Adipose tissue (tissue), 3 donors: ENCODE measurements around the gene PGM2L1. TPM values are rescaled to one million over a fixed set of nuclear protein-coding genes. Genes with fewer than 3 reads are reported as not detected.

Experiments
- H3K27ac ChIP-seq: one replicate; pipeline ENCODE4 v1.5.1; 2013; ENCODE audit warnings: low read depth, low read length
- WGBS, 3 donors: extraction: QIAGEN DNeasy Blood & Tissue Kit; methylation state at CpG; one replicate each; pipeline ENCODE4 v1.1.7; 2013; 5-methylcytosine and 5-hydroxymethylcytosine counted together
- polyA plus RNA-seq, 3 donors: library from polyadenylated mRNA; stranded (reverse); fragments of 200-250 nt; gene quantifications; one replicate each; pipeline ENCODE4 v1.2.3, GENCODE V29; 2013
- donor health status: healthy with polysubstance abuse.
- donor health status: Bipolar disorder and iron deficiency.
- donor health status: healthy.

The PGM2L1 gene
- polyA plus RNA-seq, 3 donors: 0.65 to 3.2 (median 1.7) TPM

- H3K27ac ChIP-seq: no peak overlapping the region
- 66 to 78% (median 68%) methylated on average over 5 of the region's 5 CpGs for WGBS, 3 donors
Observed at GRCh38 chr11:74319139-74319816, 79.0 kb downstream of the PGM2L1 start.

DNA sequence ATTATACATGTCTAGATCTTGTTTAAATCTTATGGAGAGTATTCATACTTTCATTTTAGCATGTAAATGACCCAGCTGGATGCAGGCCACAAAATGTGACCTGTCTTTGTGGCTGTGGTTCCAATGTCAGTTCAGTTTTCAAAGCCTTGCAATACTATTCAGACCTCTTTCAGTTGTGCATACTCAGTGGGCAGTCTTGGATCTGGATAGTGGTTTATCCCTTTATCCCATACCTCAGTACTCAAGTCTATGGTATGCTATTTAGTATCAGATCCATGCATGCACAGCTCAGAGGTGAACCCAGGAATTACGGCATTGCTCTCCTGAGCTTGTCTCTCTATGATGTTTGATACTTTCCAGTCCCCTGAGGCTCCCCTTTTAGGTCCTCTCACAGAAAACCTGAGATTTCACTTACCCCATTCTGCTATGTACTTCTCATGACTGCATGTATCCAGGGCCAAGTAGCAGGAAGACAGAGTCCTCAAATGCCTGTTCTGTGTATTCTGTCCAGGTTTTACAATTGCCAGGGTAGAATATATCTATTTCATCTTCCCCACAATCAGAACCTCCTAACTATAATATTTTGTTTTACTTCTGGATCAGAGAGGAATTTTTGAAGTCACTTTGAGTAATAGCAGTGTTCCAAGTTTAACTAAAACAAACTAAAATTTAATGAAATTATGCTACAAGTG is 79.8 kb downstream of the PGM2L1 start:
- no peak overlapping the region for H3K27ac ChIP-seq
- 88 to 95% (median 94%) methylated on average over 1 of the region's 1 CpG for WGBS, 3 donors

DNA sequence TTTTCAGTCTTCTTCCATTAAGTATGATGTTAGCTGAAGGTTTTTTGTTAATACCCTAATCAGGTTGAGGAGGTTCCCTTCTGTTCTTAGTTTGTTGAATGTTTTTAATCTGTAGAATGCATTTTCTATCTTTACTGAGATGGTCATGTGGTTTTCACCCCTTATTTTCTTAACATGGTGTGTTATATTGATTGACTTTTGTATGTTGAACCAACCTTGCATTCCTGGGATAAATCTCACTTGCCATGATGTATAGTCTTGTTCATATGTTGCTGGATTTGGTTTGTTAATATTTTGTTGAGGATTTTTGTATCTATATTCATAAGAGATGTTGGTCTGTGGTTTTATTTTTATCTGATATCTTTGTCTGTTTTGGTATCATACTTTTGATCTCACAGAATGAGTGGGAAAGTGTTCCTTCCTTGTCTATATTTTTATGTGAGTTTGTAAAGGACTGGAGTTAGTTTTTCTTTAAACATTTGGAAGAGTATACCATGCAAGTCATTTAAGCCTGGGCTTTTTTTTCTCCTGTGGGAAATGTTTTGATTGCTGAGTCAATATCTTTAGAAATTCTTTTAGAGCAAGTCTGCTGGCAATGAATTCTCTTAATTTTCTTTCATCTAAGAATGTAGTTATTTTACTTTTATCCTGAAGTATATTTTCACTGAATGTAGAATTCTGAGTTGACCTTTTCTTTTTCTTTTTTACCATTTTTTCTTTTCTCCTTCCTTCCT is 81.3 kb downstream of the PGM2L1 start:
- no peak overlapping the region for H3K27ac ChIP-seq

- H3K27ac ChIP-seq: no peak overlapping the region
- WGBS, 3 donors: 84 to 98% (median 97%) methylated on average over 1 of the region's 1 CpG
Observed at GRCh38 chr11:74312326-74312725, 85.9 kb downstream of the PGM2L1 start.

DNA sequence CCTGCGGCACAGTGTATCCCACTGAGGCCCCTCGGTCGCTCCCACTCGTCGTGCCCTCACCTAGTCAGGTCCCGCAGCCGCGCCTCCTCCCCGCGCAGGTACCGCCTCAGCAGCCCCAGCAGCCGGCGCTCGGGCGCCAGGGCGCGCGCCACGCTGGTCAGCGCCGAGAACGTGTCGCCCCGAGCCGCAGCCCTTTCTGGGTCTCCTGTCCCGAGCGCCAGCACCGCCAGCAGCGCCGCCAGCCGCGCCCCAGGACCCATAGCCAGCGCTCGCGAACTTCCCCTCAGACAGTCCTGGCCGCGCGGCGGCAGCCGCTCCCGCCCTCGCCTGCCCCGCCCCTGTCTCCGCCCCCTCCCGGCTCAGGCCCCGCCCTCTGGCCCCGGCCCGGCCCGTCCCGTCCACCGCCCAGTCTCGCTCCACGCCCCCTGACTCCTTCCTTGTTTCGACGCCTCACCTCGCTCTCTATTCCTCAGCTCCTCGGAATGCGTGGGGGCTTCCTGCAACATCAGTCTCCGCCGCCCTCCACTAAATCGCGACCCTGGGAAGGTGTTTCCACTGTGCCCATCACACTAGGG is 86.8 kb downstream of the PGM2L1 start, which contains the start of gene P4HA3:
Gene P4HA3, minus strand, starts transcription at position 289 of the 575 bp plus-strand sequence. Its CDS starts 29 bp downstream, at position 260.
- no peak within 1 kb of the TSS for H3K27ac ChIP-seq
- WGBS, 3 donors: 3 to 6% (median 6%) methylated on average over 44 to 62 of the region's 62 CpGs

GRCh38 chr11:74310857-74311256 is 87.4 kb downstream of the PGM2L1 start:
- H3K27ac ChIP-seq: no peak overlapping the region
- WGBS, 3 donors: 64 to 76% (median 76%) methylated on average over 11 of the region's 11 CpGs

GRCh38 chr11:74307434-74307833 is 90.8 kb downstream of the PGM2L1 start:
- WGBS, 3 donors: 9 to 35% (median 20%) methylated on average over 1 of the region's 1 CpG
- H3K27ac ChIP-seq: no peak overlapping the region

GRCh38 chr11:74306435-74307175 is 91.6 kb downstream of the PGM2L1 start:
- 58 to 76% (median 69%) methylated on average over 8 of the region's 8 CpGs for WGBS, 3 donors

GRCh38 chr11:74299015-74299414 is 99.2 kb downstream of the PGM2L1 start:
- 72 to 84% (median 79%) methylated on average over 3 of the region's 3 CpGs for WGBS, 3 donors
- no peak overlapping the region for H3K27ac ChIP-seq

More at GRCh38 chr11:74306435-74307175, 91.6 kb downstream of the PGM2L1 start:
- no peak overlapping the region for H3K27ac ChIP-seq

GRCh38 chr11:74297484-74297883 is 100.7 kb downstream of the PGM2L1 start:
- 91 to 95% (median 93%) methylated on average over 1 of the region's 1 CpG for WGBS, 3 donors
- H3K27ac ChIP-seq: no peak overlapping the region

DNA sequence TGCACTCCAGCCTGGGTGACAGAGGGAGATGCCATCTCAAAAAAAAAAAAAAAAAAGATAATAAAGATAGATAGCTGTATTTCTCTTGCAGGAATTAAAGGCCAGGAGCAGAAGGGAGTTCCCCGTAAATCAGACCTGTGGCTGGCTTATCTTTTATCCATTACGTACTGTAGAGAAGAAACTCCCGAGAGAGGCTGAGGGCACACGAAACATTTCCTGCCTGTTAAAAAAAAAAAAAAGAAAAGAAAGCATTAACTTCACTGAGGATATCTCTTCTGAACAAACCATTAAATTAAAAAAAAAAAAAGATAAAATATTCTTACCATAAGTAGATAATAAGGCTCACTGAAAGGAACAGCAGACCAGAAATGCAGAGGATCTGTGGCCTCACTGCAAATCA is 109.3 kb downstream of the PGM2L1 start:
- 21 to 60% (median 26%) methylated on average over 4 of the region's 4 CpGs for WGBS, 3 donors
- no peak overlapping the region for H3K27ac ChIP-seq

DNA sequence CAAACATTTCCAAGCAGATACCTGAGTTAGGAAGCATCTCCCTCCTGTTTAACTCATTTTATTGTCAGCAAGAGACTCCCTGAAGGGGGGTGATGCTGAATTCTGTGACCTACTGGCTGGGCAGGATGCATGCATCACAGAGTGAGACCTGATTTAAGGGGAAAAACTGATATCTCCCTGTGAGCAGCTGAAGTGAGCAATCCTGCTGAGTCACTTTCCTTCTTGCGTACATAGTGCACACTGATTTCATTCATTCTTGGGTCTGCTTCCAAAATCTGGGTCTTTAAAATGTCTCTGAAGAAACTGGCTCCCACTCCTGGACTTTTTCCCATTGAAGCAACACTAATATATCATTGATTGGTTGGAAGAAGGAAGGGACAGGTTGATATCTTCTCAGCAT is 110.1 kb downstream of the PGM2L1 start:
- WGBS, 3 donors: 24 to 67% (median 24%) methylated on average over 1 of the region's 1 CpG
- no peak overlapping the region for H3K27ac ChIP-seq

GRCh38 chr11:74284466-74284865 is 113.8 kb downstream of the PGM2L1 start:
- WGBS, 3 donors: 58 to 79% (median 59%) methylated on average over 2 of the region's 2 CpGs
- H3K27ac ChIP-seq: no peak overlapping the region

DNA sequence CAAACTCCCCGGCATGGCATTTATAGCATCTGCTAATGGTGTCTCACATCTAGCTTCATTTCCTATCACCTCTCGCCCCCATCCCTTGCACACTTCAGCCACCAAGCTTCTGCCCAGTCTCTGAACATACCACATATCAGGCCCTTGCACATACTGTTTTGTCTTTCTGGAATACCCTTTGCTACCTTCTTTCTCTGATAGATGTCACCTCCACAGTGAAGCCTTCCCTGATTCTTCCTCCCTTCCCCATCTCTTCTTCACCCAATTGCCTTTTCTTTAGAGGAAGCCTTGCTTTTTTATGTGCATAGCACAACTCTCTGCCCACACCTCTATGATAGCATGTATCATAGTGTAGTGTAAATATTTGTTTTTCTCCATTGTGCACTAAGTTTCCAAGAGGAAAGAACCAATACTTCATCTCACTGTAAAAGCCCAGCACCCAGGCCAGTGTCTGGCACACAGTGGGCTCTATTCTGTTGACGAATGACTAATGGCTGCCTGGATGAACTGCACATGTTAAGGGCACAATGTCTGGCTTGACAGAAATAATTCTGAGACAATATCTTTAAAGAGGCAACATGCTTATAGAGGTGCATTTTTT is 114.6 kb downstream of the PGM2L1 start:
- H3K27ac ChIP-seq: no peak overlapping the region
- 69 to 89% (median 74%) methylated on average over 3 of the region's 3 CpGs for WGBS, 3 donors

DNA sequence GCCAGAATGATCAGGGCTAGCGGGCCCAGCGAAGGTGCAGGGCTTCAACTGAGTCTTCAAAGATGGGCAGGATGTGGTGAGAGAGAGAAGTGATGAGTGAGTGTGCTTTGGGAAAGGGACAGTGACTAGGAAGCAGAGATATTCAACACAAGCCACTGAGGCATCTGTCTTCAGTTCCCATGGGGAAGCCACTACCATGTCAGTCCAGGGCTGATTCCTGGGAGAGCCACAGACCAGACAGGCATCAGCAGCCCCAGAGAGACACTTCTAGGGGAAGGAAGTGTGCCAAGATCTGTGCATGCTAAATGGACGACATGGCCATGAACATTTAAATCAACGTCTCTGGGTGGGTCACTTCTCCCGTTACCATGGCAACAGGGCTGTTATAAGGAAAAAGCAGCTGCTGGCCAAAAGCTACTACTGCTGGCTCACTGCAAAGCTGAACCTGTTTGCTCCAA is 115.3 kb downstream of the PGM2L1 start:
- 58 to 65% (median 59%) methylated on average over 5 of the region's 5 CpGs for WGBS, 3 donors
- H3K27ac ChIP-seq: no peak overlapping the region

GRCh38 chr11:74282421-74282820 is 115.8 kb downstream of the PGM2L1 start:
- no peak overlapping the region for H3K27ac ChIP-seq
- WGBS, 3 donors: 74 to 94% (median 86%) methylated on average over 3 of the region's 3 CpGs

GRCh38 chr11:74280494-74280893 is 117.7 kb downstream of the PGM2L1 start:
- no peak overlapping the region for H3K27ac ChIP-seq
